Urinary bladder (tissue), 4 donors: Measurements from ENCODE around the gene AMBN. TPM values are rescaled to one million over a fixed set of nuclear protein-coding genes. Genes with fewer than 3 reads are reported as not detected.

Source experiments
- DNase-seq: peaks from one replicate; pipeline ENCODE4 v3.0.0-alpha.2; 2015; ENCODE audit errors: extremely low spot score
- H3K27ac ChIP-seq: one replicate; pipeline ENCODE4 v1.5.1; 2013; ENCODE audit warnings: low read depth, mild to moderate bottlenecking, moderate library complexity
- H3K36me3 ChIP-seq: one replicate; pipeline ENCODE4 v1.6.1; 2013; ENCODE audit warnings: mild to moderate bottlenecking, moderate library complexity; ENCODE audit not compliant: insufficient read depth
- H3K4me1 ChIP-seq: one replicate; pipeline ENCODE4 v1.6.1; 2013; ENCODE audit warnings: mild to moderate bottlenecking, moderate library complexity; ENCODE audit not compliant: insufficient read depth
- H3K4me3 ChIP-seq: one replicate; pipeline ENCODE4 v1.5.1; 2013; ENCODE audit warnings: low read depth, low read length
- WGBS: extraction: QIAGEN DNeasy Blood & Tissue Kit; methylation state at CpG from one replicate; pipeline ENCODE4 v1.1.7; 2013; 5-methylcytosine and 5-hydroxymethylcytosine counted together
- polyA plus RNA-seq: library from polyadenylated mRNA; stranded (reverse); fragments of 200-250 nt; gene quantifications from one replicate; pipeline ENCODE4 v1.2.3, GENCODE V29; 2013
- total RNA-seq: library from RNA; depleted of rRNA; stranded (reverse); fragments of >200 nt; gene quantifications from one replicate; pipeline ENCODE4 v1.2.3, GENCODE V29; 2014
- donor health status: healthy with polysubstance abuse.
- donor health status: healthy.

AMBN gene
- total RNA-seq (not detected), polyA plus RNA-seq (not detected)

- WGBS: 46% methylated on average over 5 of the region's 5 CpGs
- no peak for DNase-seq
- peak within 1 kb of the TSS; percentile 2 for H3K27ac ChIP-seq
- H3K4me1 ChIP-seq: no peaks in the 10 kb centered on the region
- H3K4me3 ChIP-seq: no peak within 1 kb of the TSS
- H3K36me3 ChIP-seq: no peaks in the 10 kb centered on the region
Observed at GRCh38 chr4:70591955-70592582, at the start of gene AMBN. Gene AMBN (plus strand): TSS chr4:70592256. CDS start chr4:70592359, 103 bp downstream.

- DNase-seq: no peak
- Histone ChIP-seq H3K4me3 (no peak overlapping the region), H3K27ac (no peak overlapping the region), H3K36me3 (no peaks in the 10 kb centered on the region), H3K4me1 (no peaks in the 10 kb centered on the region)
Observed at GRCh38 chr4:70544279-70544868, 47.7 kb upstream of the AMBN start.

- Histone ChIP-seq H3K36me3 (no peaks in the 10 kb centered on the region), H3K4me1 (no peaks in the 10 kb centered on the region), H3K27ac (no peak overlapping the region), H3K4me3 (no peak overlapping the region)
- WGBS: 42% methylated on average over 1 of the region's 1 CpG
- no peak for DNase-seq
Observed at GRCh38 chr4:70556856-70557255, 35.2 kb upstream of the AMBN start.

- peak; percentile 13 for DNase-seq
- H3K4me3 ChIP-seq: no peak overlapping the region
- WGBS: 18% methylated on average over 2 of the region's 2 CpGs
Observed at GRCh38 chr4:70559211-70559830, 32.7 kb upstream of the AMBN start.

GRCh38 chr4:70559924-70560323, 32.1 kb upstream of the AMBN start:
- no peaks in the 10 kb centered on the region for H3K4me1 ChIP-seq
- DNase-seq: no peak
- H3K36me3 ChIP-seq: no peaks in the 10 kb centered on the region
- H3K27ac ChIP-seq: no peak overlapping the region
- WGBS: 86% methylated on average over 1 of the region's 1 CpG
- no peak overlapping the region for H3K4me3 ChIP-seq

More at GRCh38 chr4:70559211-70559830, 32.7 kb upstream of the AMBN start:
- Histone ChIP-seq H3K27ac (no peak overlapping the region), H3K36me3 (no peaks in the 10 kb centered on the region), H3K4me1 (no peaks in the 10 kb centered on the region)

- WGBS: 59% methylated on average over 8 of the region's 8 CpGs
- Histone ChIP-seq H3K36me3 (no peaks in the 10 kb centered on the region), H3K27ac (no peak overlapping the region), H3K4me3 (no peak overlapping the region), H3K4me1 (no peaks in the 10 kb centered on the region)
- no peak for DNase-seq
Observed at GRCh38 chr4:70564033-70564432, 28.0 kb upstream of the AMBN start.

- Histone ChIP-seq H3K27ac (no peak overlapping the region), H3K36me3 (no peaks in the 10 kb centered on the region), H3K4me3 (no peak overlapping the region), H3K4me1 (no peaks in the 10 kb centered on the region)
- no peak for DNase-seq
- 79% methylated on average over 2 of the region's 2 CpGs for WGBS
Observed at GRCh38 chr4:70570796-70571195, 21.3 kb upstream of the AMBN start.

- 16% methylated on average over 2 of the region's 2 CpGs for WGBS
- Histone ChIP-seq H3K36me3 (no peaks in the 10 kb centered on the region), H3K4me1 (no peaks in the 10 kb centered on the region), H3K27ac (no peak overlapping the region), H3K4me3 (no peak overlapping the region)
- no peak for DNase-seq
Observed at GRCh38 chr4:70571772-70572171, 20.3 kb upstream of the AMBN start.

- no peak overlapping the region for H3K4me3 ChIP-seq
- no peak for DNase-seq
Observed at GRCh38 chr4:70575964-70576363, 16.1 kb upstream of the AMBN start.

GRCh38 chr4:70577220-70577927, 14.7 kb upstream of the AMBN start:
- no peak overlapping the region for H3K27ac ChIP-seq
- H3K36me3 ChIP-seq: no peaks in the 10 kb centered on the region
- no peak for DNase-seq
- no peaks in the 10 kb centered on the region for H3K4me1 ChIP-seq
- 25% methylated on average over 6 of the region's 6 CpGs for WGBS
- H3K4me3 ChIP-seq: no peak overlapping the region

More at GRCh38 chr4:70575964-70576363, 16.1 kb upstream of the AMBN start:
- Histone ChIP-seq H3K4me1 (no peaks in the 10 kb centered on the region), H3K27ac (no peak overlapping the region), H3K36me3 (no peaks in the 10 kb centered on the region)

GRCh38 chr4:70581980-70582379, 10.1 kb upstream of the AMBN start:
- Histone ChIP-seq H3K4me1 (no peaks in the 10 kb centered on the region), H3K27ac (no peak overlapping the region), H3K4me3 (no peak overlapping the region), H3K36me3 (no peaks in the 10 kb centered on the region)
- WGBS: 71% methylated on average over 2 of the region's 2 CpGs
- DNase-seq: no peak

GRCh38 chr4:70583952-70584834, 7.9 kb upstream of the AMBN start:
- H3K36me3 ChIP-seq: no peaks in the 10 kb centered on the region
- no peak overlapping the region for H3K4me3 ChIP-seq
- DNase-seq: no peak
- WGBS: 58% methylated on average over 9 of the region's 9 CpGs
- no peaks in the 10 kb centered on the region for H3K4me1 ChIP-seq
- H3K27ac ChIP-seq: no peak overlapping the region

GRCh38 chr4:70586841-70587240, 5.2 kb upstream of the AMBN start:
- no peaks in the 10 kb centered on the region for H3K4me1 ChIP-seq
- H3K27ac ChIP-seq: no peak overlapping the region
- H3K4me3 ChIP-seq: no peak overlapping the region
- no peaks in the 10 kb centered on the region for H3K36me3 ChIP-seq
- WGBS: 81% methylated on average over 2 of the region's 2 CpGs
- no peak for DNase-seq
